ENCODE measurements around the gene BCAT1.

GRCh38 chr12:24814379-24815113, 134.4 kb downstream of the BCAT1 start:
- TF ChIP-seq, protein P1, sequence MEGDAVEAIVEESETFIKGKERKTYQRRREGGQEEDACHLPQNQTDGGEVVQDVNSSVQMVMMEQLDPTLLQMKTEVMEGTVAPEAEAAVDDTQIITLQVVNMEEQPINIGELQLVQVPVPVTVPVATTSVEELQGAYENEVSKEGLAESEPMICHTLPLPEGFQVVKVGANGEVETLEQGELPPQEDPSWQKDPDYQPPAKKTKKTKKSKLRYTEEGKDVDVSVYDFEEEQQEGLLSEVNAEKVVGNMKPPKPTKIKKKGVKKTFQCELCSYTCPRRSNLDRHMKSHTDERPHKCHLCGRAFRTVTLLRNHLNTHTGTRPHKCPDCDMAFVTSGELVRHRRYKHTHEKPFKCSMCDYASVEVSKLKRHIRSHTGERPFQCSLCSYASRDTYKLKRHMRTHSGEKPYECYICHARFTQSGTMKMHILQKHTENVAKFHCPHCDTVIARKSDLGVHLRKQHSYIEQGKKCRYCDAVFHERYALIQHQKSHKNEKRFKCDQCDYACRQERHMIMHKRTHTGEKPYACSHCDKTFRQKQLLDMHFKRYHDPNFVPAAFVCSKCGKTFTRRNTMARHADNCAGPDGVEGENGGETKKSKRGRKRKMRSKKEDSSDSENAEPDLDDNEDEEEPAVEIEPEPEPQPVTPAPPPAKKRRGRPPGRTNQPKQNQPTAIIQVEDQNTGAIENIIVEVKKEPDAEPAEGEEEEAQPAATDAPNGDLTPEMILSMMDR (IDR thresholded peaks at IDR 0.05; ENCODE audit: poor library complexity), result no peak
- no peak for TF ChIP-seq EZH2 (IDR thresholded peaks at IDR 0.05; ENCODE audit: borderline replicate concordance)
- no peak for TF ChIP-seq EZH2phosphoT487 (IDR thresholded peaks at IDR 0.05; ENCODE audit: low read depth, severe bottlenecking, unreplicated experiment)

Data from hepatocyte (in vitro differentiated cells).